ENCODE measurements around the gene UVRAG.

GRCh38 chr11:75810637-75811390, 4.2 kb upstream of the UVRAG start:
- TF ChIP-seq CTCF (conservative IDR thresholded peaks at IDR 0.05; ENCODE audit: low read depth, low read length) = no peak
- no peak for TF ChIP-seq MXI1 (IDR thresholded peaks at IDR 0.05; ENCODE audit: borderline replicate concordance, low read depth, low read length)
- TF ChIP-seq, protein P1, sequence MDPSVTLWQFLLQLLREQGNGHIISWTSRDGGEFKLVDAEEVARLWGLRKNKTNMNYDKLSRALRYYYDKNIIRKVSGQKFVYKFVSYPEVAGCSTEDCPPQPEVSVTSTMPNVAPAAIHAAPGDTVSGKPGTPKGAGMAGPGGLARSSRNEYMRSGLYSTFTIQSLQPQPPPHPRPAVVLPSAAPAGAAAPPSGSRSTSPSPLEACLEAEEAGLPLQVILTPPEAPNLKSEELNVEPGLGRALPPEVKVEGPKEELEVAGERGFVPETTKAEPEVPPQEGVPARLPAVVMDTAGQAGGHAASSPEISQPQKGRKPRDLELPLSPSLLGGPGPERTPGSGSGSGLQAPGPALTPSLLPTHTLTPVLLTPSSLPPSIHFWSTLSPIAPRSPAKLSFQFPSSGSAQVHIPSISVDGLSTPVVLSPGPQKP (IDR thresholded peaks at IDR 0.05; ENCODE audit: borderline replicate concordance, low read depth, low read length) = no peak
- TF ChIP-seq RFX5 (IDR thresholded peaks at IDR 0.05; ENCODE audit: low read depth, low read length) = no peak
- TF ChIP-seq USF2 (IDR thresholded peaks at IDR 0.05; ENCODE audit: low read depth, low read length) = no peak
- TF ChIP-seq POLR2A (IDR thresholded peaks at IDR 0.05; ENCODE audit: low read depth, low read length) = no peak
- TF ChIP-seq MAFK (IDR thresholded peaks at IDR 0.05; ENCODE audit: low read depth, low read length) = no peak
- TF ChIP-seq RAD21 (IDR thresholded peaks at IDR 0.05; ENCODE audit: low read length) = no peak
- TF ChIP-seq CEBPB (IDR thresholded peaks at IDR 0.05; ENCODE audit: low read depth, low read length) = no peak
- TF ChIP-seq SMC3 (IDR thresholded peaks at IDR 0.05; ENCODE audit: low read depth, low read length) = no peak
- TF ChIP-seq FOS (IDR thresholded peaks at IDR 0.05; ENCODE audit: low read depth, low read length) = no peak

Data from IMR-90 (cell line).